ENCODE measurements around the gene JMJD6.

- no peak for TF ChIP-seq CTCF (conservative IDR thresholded peaks at IDR 0.05; ENCODE audit: low read length)
- TF ChIP-seq EZH2phosphoT487 (IDR thresholded peaks at IDR 0.05; ENCODE audit: borderline replicate concordance, low read depth, low read length), result no peak; the same call in 1 of the 2 replicates
Observed at GRCh38 chr17:76672270-76672851, 54.0 kb downstream of the JMJD6 start.
